Endothelial cell of umbilical vein (primary cell): ENCODE data around the gene PNLIPRP2.

ENCODE experiments used
- CTCF ChIP-seq, 2 donors: IDR thresholded peaks; 1 replicate in 1 of 2; 2 replicates in 1 of 2; pipeline ENCODE4 v1.5.1; 2011; ENCODE audit warnings: low read length in 2 of 2, mild to moderate bottlenecking in 2 of 2, moderate library complexity in 2 of 2, control low read depth in 1 of 2, inconsistent platforms in 1 of 2, low read depth in 1 of 2; ENCODE audit not compliant: insufficient read depth in 1 of 2; ENCODE audit errors: extremely low read depth in 1 of 2
- POLR2A ChIP-seq: IDR thresholded peaks from 2 replicates; pipeline ENCODE4 v1.6.1; 2012; ENCODE audit warnings: low read depth, mild to moderate bottlenecking, control low read depth, low read length

- TF ChIP-seq CTCF (IDR thresholded peaks at IDR 0.05; ENCODE audit: extremely low read depth in 1 of 2, insufficient read depth in 1 of 2, low read depth in 1 of 2, low read length in 2 of 2) (no peak), POLR2A (no peak)
Measured at GRCh38 chr10:116664631-116665030, 43.9 kb downstream of the PNLIPRP2 start.
